HepG2 (cell line): ENCODE measurements around the gene CCDC73. TPM values are rescaled to one million over a fixed set of nuclear protein-coding genes. Genes with fewer than 3 reads are reported as not detected.

Source experiments
- CBX1 ChIP-seq: IDR thresholded peaks from one replicate; pipeline ENCODE4 v1.6.1; 2016; ENCODE audit warnings: antibody characterized with exemption, low read depth
- CEBPB ChIP-seq: IDR thresholded peaks from 2 replicates; pipeline ENCODE4 v1.6.1; 2011; ENCODE audit warnings: low read depth, low read length, improper control_type of control experiment, borderline replicate concordance
- DNMT1 ChIP-seq: sonication (generic); formaldehyde crosslinking; IDR thresholded peaks from 2 replicates; pipeline ENCODE4 v1.5.1; 2020; ENCODE audit warnings: mild to moderate bottlenecking, missing genetic modification reagents
- HOXA9 ChIP-seq: sonication (generic); formaldehyde crosslinking; IDR thresholded peaks from 2 replicates; pipeline ENCODE4 v1.8.1; 2022; ENCODE audit warnings: missing genetic modification reagents, mild to moderate bottlenecking, moderate library complexity, borderline replicate concordance
- IRX3 ChIP-seq: sonication (generic); formaldehyde crosslinking; IDR thresholded peaks from 2 replicates; pipeline ENCODE4 v1.8.1; 2023; ENCODE audit warnings: mild to moderate bottlenecking, low read depth, missing genetic modification reagents, borderline replicate concordance
- KDM1A ChIP-seq: IDR thresholded peaks from 2 replicates; pipeline ENCODE4 v1.6.1; 2016; ENCODE audit warnings: missing compliant biosample characterization
- KDM4B ChIP-seq: sonication (generic); formaldehyde crosslinking; IDR thresholded peaks from 2 replicates; pipeline ENCODE4 v1.4.0; 2020; ENCODE audit warnings: missing genetic modification reagents
- KLF9 ChIP-seq: IDR thresholded peaks from 2 replicates; pipeline ENCODE4 v1.6.1; 2016; ENCODE audit warnings: low read depth
- MED13 ChIP-seq: sonication (generic); formaldehyde crosslinking; IDR thresholded peaks from 2 replicates; pipeline ENCODE4 v1.5.0; 2020; ENCODE audit warnings: missing genetic modification reagents
- MEIS2 ChIP-seq: sonication (generic); formaldehyde crosslinking; IDR thresholded peaks from 2 replicates; pipeline ENCODE4 v1.9.0; 2021; ENCODE audit warnings: mild to moderate bottlenecking, missing genetic modification reagents
- PITX1 ChIP-seq: sonication (generic); formaldehyde crosslinking; IDR thresholded peaks from 2 replicates; pipeline ENCODE4 v1.5.1; 2020; ENCODE audit warnings: mild to moderate bottlenecking, missing genetic modification reagents
- POLR2G ChIP-seq: fragments of 200-400 bp; formaldehyde crosslinking; IDR thresholded peaks from 2 replicates; pipeline ENCODE4 v1.6.1; 2018; ENCODE audit warnings: mild to moderate bottlenecking, low read depth, low read length, moderate library complexity
- ZBTB3 ChIP-seq: sonication (generic); formaldehyde crosslinking; IDR thresholded peaks from 2 replicates; pipeline ENCODE4 v1.4.0; 2020; ENCODE audit warnings: low read depth, mild to moderate bottlenecking, moderate library complexity, missing genetic modification reagents, borderline replicate concordance
- ZNF510 ChIP-seq: sonication (generic); formaldehyde crosslinking; IDR thresholded peaks from 2 replicates; pipeline ENCODE4 v1.4.0; 2020; ENCODE audit warnings: low read depth, mild to moderate bottlenecking, missing genetic modification reagents
- ZNF841 ChIP-seq: sonication (generic); formaldehyde crosslinking; IDR thresholded peaks from 2 replicates; pipeline ENCODE4 v1.8.1; 2023; ENCODE audit warnings: missing genetic modification reagents, borderline replicate concordance
- ZSCAN12 ChIP-seq: sonication (generic); formaldehyde crosslinking; IDR thresholded peaks from 2 replicates; pipeline ENCODE4 v1.9.0; 2021; ENCODE audit warnings: mild to moderate bottlenecking, missing genetic modification reagents
- polyA plus RNA-seq, 8 experiments: library from polyadenylated mRNA; depleted of rRNA in 3 of 8; stranded (reverse) in 7 of 8; unstranded in 1 of 8; fragments of >200 nt; fragmentation: Illumina TruSeq in 4 of 8; extraction: Trizol in 4 of 8; gene quantifications; 2 replicates each; pipeline versions ENCODE4 v1.2.1 to v1.2.3, GENCODE V29; 2011 to 2016; ENCODE audit warnings: low read depth in 4 of 8, missing spikeins in 1 of 8, mixed read lengths in 1 of 8; ENCODE audit not compliant: insufficient read depth in 1 of 8
- total RNA-seq, 5 experiments: library from RNA; depleted of rRNA; stranded (reverse); fragments of >200 nt; fragmentation: Illumina TruSeq; extraction: Trizol; gene quantifications; 2 replicates each; pipeline ENCODE4 v1.2.3, GENCODE V29; 2016; ENCODE audit warnings: low read depth in 1 of 5
- TF ChIP-seq, protein P1 (sequence below): sonication (generic); formaldehyde crosslinking; IDR thresholded peaks from 2 replicates; pipeline ENCODE4 v1.9.0; 2021; ENCODE audit warnings: missing genetic modification reagents, borderline replicate concordance
- TF ChIP-seq, protein P2 (sequence below): sonication (generic); formaldehyde crosslinking; IDR thresholded peaks from 2 replicates; pipeline ENCODE4 v1.4.0; 2020; ENCODE audit warnings: missing genetic modification reagents, mild to moderate bottlenecking, borderline replicate concordance
- TF ChIP-seq, protein P3 (sequence below): sonication (generic); formaldehyde crosslinking; IDR thresholded peaks from 2 replicates; pipeline ENCODE4 v1.4.0; 2020; ENCODE audit warnings: missing genetic modification reagents, mild to moderate bottlenecking, borderline replicate concordance
- TF ChIP-seq, protein P4 (sequence below): sonication (generic); formaldehyde crosslinking; IDR thresholded peaks from 2 replicates; pipeline ENCODE4 v1.4.0; 2020; ENCODE audit warnings: missing genetic modification reagents, borderline replicate concordance
- TF ChIP-seq, protein P5 (sequence below): sonication (generic); formaldehyde crosslinking; IDR thresholded peaks from 2 replicates; pipeline ENCODE4 v1.8.0; 2022; ENCODE audit warnings: mild to moderate bottlenecking, missing genetic modification reagents

CCDC73 gene
- total and polyA plus RNA-seq, 2 of the 13 experiments (the other 11 are each of a cell fraction or from before 2014, with no cell fraction given), result 0.01 to 0.11 TPM

DNA sequence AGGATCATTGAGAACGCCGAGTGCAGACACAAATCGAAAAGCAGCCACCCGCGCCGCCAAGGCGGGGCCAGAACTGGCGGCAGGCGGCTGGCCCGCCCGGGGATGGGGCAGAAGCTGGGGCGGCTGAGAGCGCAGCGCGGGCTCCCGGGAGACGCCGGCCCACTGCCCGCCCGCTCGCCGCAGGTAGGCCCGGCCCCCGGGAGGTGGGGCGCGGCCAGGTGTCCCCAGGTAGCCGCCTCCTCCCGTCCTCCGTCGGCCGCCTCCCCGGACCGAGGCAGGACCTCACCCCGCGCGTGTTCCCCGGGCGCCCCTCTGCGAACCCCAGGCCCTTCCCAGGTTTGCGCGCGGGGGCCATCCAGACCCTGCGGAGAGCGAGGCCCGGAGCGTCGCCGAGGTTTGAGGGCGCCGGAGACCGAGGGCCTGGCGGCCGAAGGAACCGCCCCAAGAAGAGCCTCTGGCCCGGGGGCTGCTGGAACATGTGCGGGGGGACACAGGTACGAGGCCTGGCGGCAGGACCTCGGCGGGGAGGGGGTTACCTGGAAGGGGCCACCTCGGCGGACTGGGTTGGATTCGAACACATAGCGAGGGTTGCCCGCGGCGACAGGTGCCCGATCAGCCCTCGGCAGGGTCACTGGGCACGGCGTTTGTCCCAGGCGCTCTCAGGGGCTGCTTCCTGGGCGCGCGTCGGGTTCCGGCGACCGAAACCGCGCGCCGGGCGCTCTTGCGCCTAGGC lies 35.4 kb upstream of the CCDC73 start, which contains the start of gene PRRG4 (continued):
- TF ChIP-seq CEBPB (no peak), IRX3 (no peak), HOXA9 (CRISPR knock-in tag) (no peak), PITX1 (CRISPR knock-in tag) (no peak), DNMT1 (CRISPR knock-in tag) (no peak), KDM4B (CRISPR knock-in tag) (no peak), ZSCAN12 (CRISPR knock-in tag) (no peak), CBX1 (no peak), MEIS2 (CRISPR knock-in tag) (0 out of 2 replicates have a peak, but pooled peaks have one; percentile 32), KLF9 (no peak), ZNF841 (no peak), MED13 (CRISPR knock-in tag) (no peak), ZBTB3 (CRISPR knock-in tag) (no peak), ZNF510 (CRISPR knock-in tag) (no peak), POLR2G (no peak), KDM1A (no peak)
- TF ChIP-seq, protein P1, sequence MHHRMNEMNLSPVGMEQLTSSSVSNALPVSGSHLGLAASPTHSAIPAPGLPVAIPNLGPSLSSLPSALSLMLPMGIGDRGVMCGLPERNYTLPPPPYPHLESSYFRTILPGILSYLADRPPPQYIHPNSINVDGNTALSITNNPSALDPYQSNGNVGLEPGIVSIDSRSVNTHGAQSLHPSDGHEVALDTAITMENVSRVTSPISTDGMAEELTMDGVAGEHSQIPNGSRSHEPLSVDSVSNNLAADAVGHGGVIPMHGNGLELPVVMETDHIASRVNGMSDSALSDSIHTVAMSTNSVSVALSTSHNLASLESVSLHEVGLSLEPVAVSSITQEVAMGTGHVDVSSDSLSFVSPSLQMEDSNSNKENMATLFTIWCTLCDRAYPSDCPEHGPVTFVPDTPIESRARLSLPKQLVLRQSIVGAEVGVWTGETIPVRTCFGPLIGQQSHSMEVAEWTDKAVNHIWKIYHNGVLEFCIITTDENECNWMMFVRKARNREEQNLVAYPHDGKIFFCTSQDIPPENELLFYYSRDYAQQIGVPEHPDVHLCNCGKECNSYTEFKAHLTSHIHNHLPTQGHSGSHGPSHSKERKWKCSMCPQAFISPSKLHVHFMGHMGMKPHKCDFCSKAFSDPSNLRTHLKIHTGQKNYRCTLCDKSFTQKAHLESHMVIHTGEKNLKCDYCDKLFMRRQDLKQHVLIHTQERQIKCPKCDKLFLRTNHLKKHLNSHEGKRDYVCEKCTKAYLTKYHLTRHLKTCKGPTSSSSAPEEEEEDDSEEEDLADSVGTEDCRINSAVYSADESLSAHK (CRISPR knock-in tag), result no peak
- TF ChIP-seq, protein P2, sequence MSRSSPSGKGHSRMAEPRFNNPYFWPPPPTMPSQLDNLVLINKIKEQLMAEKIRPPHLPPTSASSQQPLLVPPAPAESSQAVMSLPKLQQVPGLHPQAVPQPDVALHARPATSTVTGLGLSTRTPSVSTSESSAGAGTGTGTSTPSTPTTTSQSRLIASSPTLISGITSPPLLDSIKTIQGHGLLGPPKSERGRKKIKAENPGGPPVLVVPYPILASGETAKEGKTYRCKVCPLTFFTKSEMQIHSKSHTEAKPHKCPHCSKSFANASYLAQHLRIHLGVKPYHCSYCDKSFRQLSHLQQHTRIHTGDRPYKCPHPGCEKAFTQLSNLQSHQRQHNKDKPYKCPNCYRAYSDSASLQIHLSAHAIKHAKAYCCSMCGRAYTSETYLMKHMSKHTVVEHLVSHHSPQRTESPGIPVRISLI, result no peak
- TF ChIP-seq, protein P3, sequence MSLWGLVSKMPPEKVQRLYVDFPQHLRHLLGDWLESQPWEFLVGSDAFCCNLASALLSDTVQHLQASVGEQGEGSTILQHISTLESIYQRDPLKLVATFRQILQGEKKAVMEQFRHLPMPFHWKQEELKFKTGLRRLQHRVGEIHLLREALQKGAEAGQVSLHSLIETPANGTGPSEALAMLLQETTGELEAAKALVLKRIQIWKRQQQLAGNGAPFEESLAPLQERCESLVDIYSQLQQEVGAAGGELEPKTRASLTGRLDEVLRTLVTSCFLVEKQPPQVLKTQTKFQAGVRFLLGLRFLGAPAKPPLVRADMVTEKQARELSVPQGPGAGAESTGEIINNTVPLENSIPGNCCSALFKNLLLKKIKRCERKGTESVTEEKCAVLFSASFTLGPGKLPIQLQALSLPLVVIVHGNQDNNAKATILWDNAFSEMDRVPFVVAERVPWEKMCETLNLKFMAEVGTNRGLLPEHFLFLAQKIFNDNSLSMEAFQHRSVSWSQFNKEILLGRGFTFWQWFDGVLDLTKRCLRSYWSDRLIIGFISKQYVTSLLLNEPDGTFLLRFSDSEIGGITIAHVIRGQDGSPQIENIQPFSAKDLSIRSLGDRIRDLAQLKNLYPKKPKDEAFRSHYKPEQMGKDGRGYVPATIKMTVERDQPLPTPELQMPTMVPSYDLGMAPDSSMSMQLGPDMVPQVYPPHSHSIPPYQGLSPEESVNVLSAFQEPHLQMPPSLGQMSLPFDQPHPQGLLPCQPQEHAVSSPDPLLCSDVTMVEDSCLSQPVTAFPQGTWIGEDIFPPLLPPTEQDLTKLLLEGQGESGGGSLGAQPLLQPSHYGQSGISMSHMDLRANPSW, result no peak
- TF ChIP-seq, protein P4, sequence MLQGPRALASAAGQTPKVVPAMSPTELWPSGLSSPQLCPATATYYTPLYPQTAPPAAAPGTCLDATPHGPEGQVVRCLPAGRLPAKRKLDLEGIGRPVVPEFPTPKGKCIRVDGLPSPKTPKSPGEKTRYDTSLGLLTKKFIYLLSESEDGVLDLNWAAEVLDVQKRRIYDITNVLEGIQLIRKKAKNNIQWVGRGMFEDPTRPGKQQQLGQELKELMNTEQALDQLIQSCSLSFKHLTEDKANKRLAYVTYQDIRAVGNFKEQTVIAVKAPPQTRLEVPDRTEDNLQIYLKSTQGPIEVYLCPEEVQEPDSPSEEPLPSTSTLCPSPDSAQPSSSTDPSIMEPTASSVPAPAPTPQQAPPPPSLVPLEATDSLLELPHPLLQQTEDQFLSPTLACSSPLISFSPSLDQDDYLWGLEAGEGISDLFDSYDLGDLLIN (CRISPR knock-in tag), result no peak
- TF ChIP-seq, protein P5, sequence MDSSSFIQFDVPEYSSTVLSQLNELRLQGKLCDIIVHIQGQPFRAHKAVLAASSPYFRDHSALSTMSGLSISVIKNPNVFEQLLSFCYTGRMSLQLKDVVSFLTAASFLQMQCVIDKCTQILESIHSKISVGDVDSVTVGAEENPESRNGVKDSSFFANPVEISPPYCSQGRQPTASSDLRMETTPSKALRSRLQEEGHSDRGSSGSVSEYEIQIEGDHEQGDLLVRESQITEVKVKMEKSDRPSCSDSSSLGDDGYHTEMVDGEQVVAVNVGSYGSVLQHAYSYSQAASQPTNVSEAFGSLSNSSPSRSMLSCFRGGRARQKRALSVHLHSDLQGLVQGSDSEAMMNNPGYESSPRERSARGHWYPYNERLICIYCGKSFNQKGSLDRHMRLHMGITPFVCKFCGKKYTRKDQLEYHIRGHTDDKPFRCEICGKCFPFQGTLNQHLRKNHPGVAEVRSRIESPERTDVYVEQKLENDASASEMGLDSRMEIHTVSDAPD (CRISPR knock-in tag), result no peak
